Parathyroid adenoma (tissue), 2 donors: ENCODE measurements around the gene MTUS2.

Source experiments
- H2AFZ ChIP-seq: fragments of 300-600 bp; sonication (generic); one replicate; pipeline ENCODE4 v1.7.0; 2017; ENCODE audit warnings: antibody characterized with exemption, mild to moderate bottlenecking
- H3K27ac ChIP-seq: fragments of 300-600 bp; sonication (generic); one replicate; pipeline ENCODE4 v1.7.0; 2017
- H3K27me3 ChIP-seq: fragments of 300-600 bp; sonication (generic); one replicate; pipeline ENCODE4 v1.7.0; 2017; ENCODE audit warnings: low read length; ENCODE audit not compliant: control insufficient read depth, insufficient read depth
- H3K36me3 ChIP-seq: fragments of 300-600 bp; sonication (generic); one replicate; pipeline ENCODE4 v1.7.0; 2017; ENCODE audit warnings: low read length; ENCODE audit not compliant: control insufficient read depth, insufficient read depth
- H3K4me1 ChIP-seq: fragments of 300-600 bp; sonication (generic); one replicate; pipeline ENCODE4 v1.7.0; 2017; ENCODE audit warnings: control low read depth
- H3K4me2 ChIP-seq: fragments of 300-600 bp; sonication (generic); one replicate; pipeline ENCODE4 v1.7.0; 2017; ENCODE audit warnings: low read length
- H3K4me3 ChIP-seq: fragments of 300-600 bp; sonication (generic); one replicate; pipeline ENCODE4 v1.7.0; 2017; ENCODE audit warnings: low read depth, low read length
- H3K79me2 ChIP-seq: fragments of 300-600 bp; sonication (generic); one replicate; pipeline ENCODE4 v1.7.0; 2017; ENCODE audit warnings: control low read depth
- H3K9ac ChIP-seq: fragments of 300-600 bp; sonication (generic); one replicate; pipeline ENCODE4 v1.7.0; 2017; ENCODE audit warnings: mild to moderate bottlenecking
- H3K9me3 ChIP-seq: fragments of 300-600 bp; sonication (generic); one replicate; pipeline ENCODE4 v1.7.0; 2017; ENCODE audit warnings: low read length; ENCODE audit not compliant: control insufficient read depth
- CTCF ChIP-seq: fragments of 300-600 bp; sonication (generic); IDR thresholded peaks from one replicate; pipeline ENCODE4 v1.7.0; 2017; ENCODE audit warnings: antibody characterized with exemption, mild to moderate bottlenecking
- donor health status: primary hyperparathyroidism.

MTUS2 gene

GRCh38 chr13:29494520-29494919 is 674.4 kb downstream of the MTUS2 start:
- Histone ChIP-seq H3K4me1 (no peaks in the 10 kb centered on the region), H3K36me3 (no peaks in the 10 kb centered on the region), H3K27me3 (no peaks in the 10 kb centered on the region), H3K4me3 (no peak overlapping the region), H3K9me3 (no peaks in the 10 kb centered on the region), H3K79me2 (no peaks in the 10 kb centered on the region), H2AFZ (no peak overlapping the region), H3K4me2 (no peak overlapping the region), H3K27ac (no peak overlapping the region), H3K9ac (no peak overlapping the region)
- TF ChIP-seq CTCF: no peak

GRCh38 chr13:29496241-29496712 is 676.1 kb downstream of the MTUS2 start:
- Histone ChIP-seq H3K36me3 (no peaks in the 10 kb centered on the region), H3K27me3 (no peaks in the 10 kb centered on the region), H3K4me2 (no peak overlapping the region), H2AFZ (peak overlapping the region; percentile 28), H3K9ac (no peak overlapping the region), H3K27ac (no peak overlapping the region), H3K4me3 (no peak overlapping the region), H3K9me3 (no peaks in the 10 kb centered on the region), H3K79me2 (no peaks in the 10 kb centered on the region), H3K4me1 (no peaks in the 10 kb centered on the region)
- no peak for TF ChIP-seq CTCF

- no peaks in the 10 kb centered on the region for H3K9me3 ChIP-seq
- no peak overlapping the region for H3K4me3 ChIP-seq
- no peak overlapping the region for H3K4me2 ChIP-seq
- TF ChIP-seq CTCF: no peak
- H3K27me3 ChIP-seq: no peaks in the 10 kb centered on the region
- H3K36me3 ChIP-seq: no peaks in the 10 kb centered on the region
- H3K79me2 ChIP-seq: no peaks in the 10 kb centered on the region
- H3K9ac ChIP-seq: no peak overlapping the region
- H3K27ac ChIP-seq: no peak overlapping the region
- no peak overlapping the region for H2AFZ ChIP-seq
- H3K4me1 ChIP-seq: no peaks in the 10 kb centered on the region
Observed at GRCh38 chr13:29497137-29497654, 677.1 kb downstream of the MTUS2 start.

GRCh38 chr13:29498426-29499040 is 678.4 kb downstream of the MTUS2 start:
- Histone ChIP-seq H3K4me3 (no peak overlapping the region), H2AFZ (no peak overlapping the region), H3K36me3 (no peaks in the 10 kb centered on the region), H3K79me2 (no peaks in the 10 kb centered on the region), H3K4me2 (no peak overlapping the region), H3K27me3 (no peaks in the 10 kb centered on the region), H3K9me3 (no peaks in the 10 kb centered on the region), H3K27ac (no peak overlapping the region), H3K9ac (no peak overlapping the region), H3K4me1 (no peaks in the 10 kb centered on the region)
- no peak for TF ChIP-seq CTCF
